GM19467 (cell line): ENCODE results near the gene TBATA.
"Not testable (repeated sequence)": the region's sequence is repeated elsewhere in the genome, so short reads cannot be mapped to it uniquely, and the experiment has no call there.

ENCODE experiments used
- ATAC-seq: cut with Tn5 transposase; IDR thresholded peaks from one replicate; pipeline ENCODE4 v1.9.1; 2021; ENCODE audit warnings: mild to moderate bottlenecking, moderate library complexity; ENCODE audit not compliant: unreplicated experiment

TBATA gene

GRCh38 chr10:70779511-70780369 lies 5.4 kb downstream of the TBATA start:
- ATAC-seq: no peak

- ATAC-seq: no peak
Measured at GRCh38 chr10:70779088-70779487, 6.1 kb downstream of the TBATA start.

GRCh38 chr10:70778267-70778924 lies 6.8 kb downstream of the TBATA start:
- no peak for ATAC-seq

GRCh38 chr10:70777063-70777875 lies 7.9 kb downstream of the TBATA start:
- no peak for ATAC-seq

GRCh38 chr10:70776455-70777005 lies 8.6 kb downstream of the TBATA start:
- ATAC-seq: no peak

- no peak for ATAC-seq
Measured at GRCh38 chr10:70775679-70776454, 9.3 kb downstream of the TBATA start.

- ATAC-seq: no peak
Measured at GRCh38 chr10:70774810-70775678, 10.1 kb downstream of the TBATA start.

- ATAC-seq: no peak
Measured at GRCh38 chr10:70773965-70774809, 11.0 kb downstream of the TBATA start.

GRCh38 chr10:70773461-70773860 lies 11.7 kb downstream of the TBATA start:
- ATAC-seq: no peak

- no peak for ATAC-seq
Measured at GRCh38 chr10:70772627-70773026, 12.6 kb downstream of the TBATA start.

GRCh38 chr10:70771311-70772194 lies 13.6 kb downstream of the TBATA start:
- no peak for ATAC-seq

GRCh38 chr10:70770516-70770915 lies 14.7 kb downstream of the TBATA start:
- not testable (repeated sequence) for ATAC-seq

GRCh38 chr10:70770001-70770400 lies 15.2 kb downstream of the TBATA start:
- no peak for ATAC-seq

- ATAC-seq: no peak
Measured at GRCh38 chr10:70769121-70769520, 16.1 kb downstream of the TBATA start.

GRCh38 chr10:70768026-70768685 lies 17.0 kb downstream of the TBATA start:
- ATAC-seq: not testable (repeated sequence)

- no peak for ATAC-seq
Measured at GRCh38 chr10:70765794-70766594, 19.2 kb downstream of the TBATA start.
